ENCODE data around the gene TUBB6. TPM values are rescaled to one million over a fixed set of nuclear protein-coding genes. Genes with fewer than 3 reads are reported as not detected.

The TUBB6 gene
- total RNA-seq, 1 donor from 2014 or later: 31.9 TPM

DNA sequence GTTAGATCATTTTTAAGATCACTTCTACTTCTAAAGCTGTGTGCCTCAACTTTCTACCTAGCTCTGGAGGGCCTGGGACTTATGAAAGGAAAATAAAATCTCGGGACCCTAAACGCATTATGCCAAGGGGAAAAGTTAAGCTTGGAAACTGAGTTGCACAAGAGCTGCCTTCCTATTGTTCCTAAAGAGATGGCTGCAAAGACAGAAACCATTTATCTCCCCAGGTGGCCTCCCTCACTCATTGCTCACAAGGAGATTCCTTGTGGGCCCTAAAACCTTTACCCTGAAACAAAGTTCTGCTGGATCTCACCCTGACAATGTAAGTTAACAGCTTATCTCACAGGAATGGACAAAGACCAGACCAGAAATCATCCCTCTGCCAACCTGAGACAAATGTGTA is 26.8 kb downstream of the TUBB6 start:
- intact Hi-C loops (cut with micrococcal nuclease): no loop called here
- Mint-ChIP-seq H3K27ac (no peak overlapping the region), H3K9me3 (no peaks in the 10 kb centered on the region), H3K27me3 (no peaks in the 10 kb centered on the region), H3K4me3 (no peak overlapping the region), H3K4me1 (no peaks in the 10 kb centered on the region), H3K36me3 (ENCODE audit: low read depth) (peaks cover 59% of the 10 kb centered on the region)
- ChIA-PET CTCF (interaction anchor here (0.7 kb wide), 1 partner anchor 20 kb away, joined by 4 read pairs; no protein-coding TSS in a partner anchor), POLR2A (no interaction called here)
- ATAC-seq (ENCODE audit: low read depth) (no peak), DNase-seq (no peak)
- TF ChIP-seq, protein P1, sequence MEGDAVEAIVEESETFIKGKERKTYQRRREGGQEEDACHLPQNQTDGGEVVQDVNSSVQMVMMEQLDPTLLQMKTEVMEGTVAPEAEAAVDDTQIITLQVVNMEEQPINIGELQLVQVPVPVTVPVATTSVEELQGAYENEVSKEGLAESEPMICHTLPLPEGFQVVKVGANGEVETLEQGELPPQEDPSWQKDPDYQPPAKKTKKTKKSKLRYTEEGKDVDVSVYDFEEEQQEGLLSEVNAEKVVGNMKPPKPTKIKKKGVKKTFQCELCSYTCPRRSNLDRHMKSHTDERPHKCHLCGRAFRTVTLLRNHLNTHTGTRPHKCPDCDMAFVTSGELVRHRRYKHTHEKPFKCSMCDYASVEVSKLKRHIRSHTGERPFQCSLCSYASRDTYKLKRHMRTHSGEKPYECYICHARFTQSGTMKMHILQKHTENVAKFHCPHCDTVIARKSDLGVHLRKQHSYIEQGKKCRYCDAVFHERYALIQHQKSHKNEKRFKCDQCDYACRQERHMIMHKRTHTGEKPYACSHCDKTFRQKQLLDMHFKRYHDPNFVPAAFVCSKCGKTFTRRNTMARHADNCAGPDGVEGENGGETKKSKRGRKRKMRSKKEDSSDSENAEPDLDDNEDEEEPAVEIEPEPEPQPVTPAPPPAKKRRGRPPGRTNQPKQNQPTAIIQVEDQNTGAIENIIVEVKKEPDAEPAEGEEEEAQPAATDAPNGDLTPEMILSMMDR (IDR thresholded peaks at IDR 0.05): no peak

DNA sequence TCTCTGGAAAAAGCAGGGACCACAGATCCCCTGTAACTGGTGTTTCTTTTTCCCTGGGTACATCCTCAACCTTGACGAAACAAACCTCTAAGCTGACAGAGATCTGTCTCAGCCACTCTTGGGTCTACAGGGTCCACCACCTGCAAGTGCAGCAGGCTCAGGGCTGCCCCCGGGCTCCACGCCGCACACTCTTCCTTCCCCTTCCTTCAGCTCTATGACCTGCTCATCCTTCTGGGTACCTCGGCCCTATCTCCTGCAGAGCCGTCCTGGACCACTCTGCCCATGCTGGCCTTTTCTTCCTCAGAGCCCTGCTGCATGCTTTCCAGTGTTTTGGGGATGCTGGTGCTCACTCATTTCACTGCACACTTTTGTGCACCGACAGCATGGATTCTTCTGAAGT is 27.5 kb downstream of the TUBB6 start:
- H3K27me3 Mint-ChIP-seq: no peaks in the 10 kb centered on the region
- H3K27ac Mint-ChIP-seq: no peak overlapping the region
- TF ChIP-seq, protein P1 (IDR thresholded peaks at IDR 0.05): no peak
- POLR2A ChIA-PET: no interaction called here
- no peaks in the 10 kb centered on the region for H3K4me1 Mint-ChIP-seq
- H3K9me3 Mint-ChIP-seq: no peaks in the 10 kb centered on the region
- CTCF ChIA-PET: no interaction called here
- DNase-seq: no peak
- intact Hi-C loops (cut with micrococcal nuclease): no loop called here
- no peak for ATAC-seq (ENCODE audit: low read depth)
- H3K4me3 Mint-ChIP-seq: no peak overlapping the region
- peaks cover 63% of the 10 kb centered on the region for H3K36me3 Mint-ChIP-seq (ENCODE audit: low read depth)

DNA sequence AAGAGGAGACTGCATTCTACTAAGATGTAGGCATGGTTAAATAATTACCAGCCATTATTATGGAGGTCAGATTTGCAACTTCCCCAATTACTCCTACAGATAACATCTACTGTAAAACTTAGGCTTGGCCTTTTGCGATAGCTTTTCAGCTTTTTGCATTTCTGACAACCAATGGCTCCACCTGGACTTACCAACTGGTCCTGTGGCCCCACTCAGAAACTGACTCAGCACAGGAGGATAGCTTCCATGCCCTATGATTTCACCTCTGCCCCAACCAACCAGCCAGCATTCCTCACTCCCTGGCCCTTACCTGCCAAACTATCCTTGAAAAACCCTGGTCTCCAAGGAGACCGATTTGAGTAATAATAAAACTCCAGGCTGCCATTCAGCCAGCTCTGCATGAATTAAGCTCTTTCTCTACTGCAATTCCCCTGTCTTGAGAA is 28.2 kb downstream of the TUBB6 start:
- ATAC-seq (ENCODE audit: low read depth) (no peak), DNase-seq (no peak)
- Mint-ChIP-seq H3K4me1 (no peaks in the 10 kb centered on the region), H3K27ac (no peak overlapping the region), H3K36me3 (ENCODE audit: low read depth) (peaks cover 63% of the 10 kb centered on the region), H3K27me3 (no peaks in the 10 kb centered on the region), H3K9me3 (no peaks in the 10 kb centered on the region), H3K4me3 (no peak overlapping the region)
- POLR2A ChIA-PET: no interaction called here
- intact Hi-C loops (cut with micrococcal nuclease): no loop called here
- CTCF ChIA-PET: no interaction called here
- TF ChIP-seq, protein P1 (IDR thresholded peaks at IDR 0.05): no peak

DNA sequence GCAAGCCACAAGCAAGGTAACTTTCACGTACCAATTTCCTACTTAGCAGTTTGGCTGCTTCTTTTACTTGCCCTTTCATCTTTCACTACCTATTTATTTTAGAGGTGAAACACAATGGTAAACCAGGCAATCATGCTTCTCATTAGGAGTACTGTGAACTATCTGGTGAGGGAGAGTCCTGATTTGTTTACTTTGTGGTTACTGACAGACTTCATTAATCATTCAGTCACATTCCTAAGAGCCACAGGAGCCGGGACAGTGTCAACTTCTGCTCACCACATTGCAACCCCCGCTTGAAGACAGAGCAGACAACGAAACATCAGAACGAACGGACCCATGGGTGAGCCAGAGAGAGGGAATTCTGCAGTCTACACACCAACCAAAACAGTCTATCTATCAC is 28.8 kb downstream of the TUBB6 start:
- TF ChIP-seq, protein P1 (IDR thresholded peaks at IDR 0.05): no peak
- H3K27me3 Mint-ChIP-seq: no peaks in the 10 kb centered on the region
- DNase-seq (no peak), ATAC-seq (ENCODE audit: low read depth) (no peak)
- H3K4me3 Mint-ChIP-seq: no peak overlapping the region
- H3K9me3 Mint-ChIP-seq: no peaks in the 10 kb centered on the region
- H3K27ac Mint-ChIP-seq: no peak overlapping the region
- peaks cover 67% of the 10 kb centered on the region for H3K36me3 Mint-ChIP-seq (ENCODE audit: low read depth)
- H3K4me1 Mint-ChIP-seq: no peaks in the 10 kb centered on the region
- intact Hi-C loops (cut with micrococcal nuclease): no loop called here
- ChIA-PET CTCF (no interaction called here), POLR2A (no interaction called here)

DNA sequence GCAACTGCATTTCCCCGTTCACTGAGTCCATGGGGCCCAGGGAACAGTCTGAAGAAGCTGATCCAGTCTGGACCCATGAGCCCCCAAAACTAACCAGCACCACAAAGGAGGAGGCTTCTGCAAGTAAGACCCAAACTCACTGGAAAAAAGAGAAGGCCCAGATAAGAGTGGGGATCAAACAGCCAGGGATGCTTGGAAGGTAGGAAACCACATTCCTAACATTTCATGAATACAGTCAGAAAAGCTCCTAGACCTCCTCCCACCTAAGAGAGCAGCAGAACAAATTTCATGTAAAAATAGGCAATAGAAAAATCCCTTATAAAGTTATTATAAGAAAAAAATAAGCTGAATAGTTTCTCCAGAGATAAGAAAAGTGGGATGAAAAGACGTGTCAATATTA is 30.3 kb downstream of the TUBB6 start:
- Mint-ChIP-seq H3K9me3 (no peaks in the 10 kb centered on the region), H3K27ac (no peak overlapping the region), H3K27me3 (no peaks in the 10 kb centered on the region), H3K36me3 (ENCODE audit: low read depth) (peaks cover 80% of the 10 kb centered on the region), H3K4me3 (no peak overlapping the region), H3K4me1 (no peaks in the 10 kb centered on the region)
- intact Hi-C loops (cut with micrococcal nuclease): no loop called here
- no peak for ATAC-seq (ENCODE audit: low read depth)
- ChIA-PET CTCF (interaction anchor here (1.4 kb wide), 1 partner anchor 11 kb away, joined by 3 read pairs; no protein-coding TSS in a partner anchor), POLR2A (no interaction called here)
- TF ChIP-seq, protein P1 (IDR thresholded peaks at IDR 0.05): no peak
- no peak for DNase-seq

Measured in activated B cell treated with CpG ODN at 0.5 μM for 24 hours (primary cell).